Heart right ventricle (tissue), 16 donors: ENCODE data around the gene LMTK3. TPM values are rescaled to one million over a fixed set of nuclear protein-coding genes. Genes with fewer than 3 reads are reported as not detected.
"Not testable (repeated sequence)": the region's sequence is repeated elsewhere in the genome, so short reads cannot be mapped to it uniquely, and the experiment has no call there.

Experiments
- ATAC-seq, 8 donors: fragments of 200-7000 bp; cut with Tn5 transposase; one replicate each; pipeline ENCODE4 v1.9.1; 2020; ENCODE audit warnings: mild to moderate bottlenecking in 8 of 8, moderate library complexity in 8 of 8, moderate number of reproducible peaks in 1 of 8
- DNase-seq, 2 donors: peaks; one replicate each; pipeline ENCODE4 v3.0.0-alpha.2; 2020
- H3K27ac ChIP-seq, 10 donors: fragments of 200-600 bp; sonication (generic) in 2 of 10; one replicate each; pipeline versions ENCODE4 v1.5.0 to v1.8.0; 2020 to 2022; ENCODE audit warnings: mild to moderate bottlenecking in 3 of 10
- H3K27me3 ChIP-seq, 7 donors: fragments of 200-600 bp; one replicate each; pipeline ENCODE4 v1.8.0; 2021 to 2022; ENCODE audit warnings: mild to moderate bottlenecking in 2 of 7
- H3K36me3 ChIP-seq, 9 donors: fragments of 200-600 bp; sonication (generic) in 1 of 9; one replicate each; pipeline versions ENCODE4 v1.5.0 to v1.8.0; 2020 to 2022; ENCODE audit warnings: mild to moderate bottlenecking in 2 of 9
- H3K4me1 ChIP-seq, 9 donors: fragments of 200-600 bp; sonication (generic) in 1 of 9; one replicate each; pipeline versions ENCODE4 v1.5.0 to v1.8.0; 2020 to 2022; ENCODE audit warnings: mild to moderate bottlenecking in 4 of 9
- H3K4me3 ChIP-seq, 10 donors: fragments of 200-600 bp; sonication (generic) in 2 of 10; one replicate each; pipeline versions ENCODE4 v1.5.0 to v1.8.0; 2020 to 2022; ENCODE audit warnings: mild to moderate bottlenecking in 7 of 10, moderate library complexity in 2 of 10
- H3K9me3 ChIP-seq, 11 donors: fragments of 200-600 bp in 10 of 11; sonication (generic) in 2 of 11; one replicate each; pipeline versions ENCODE4 v1.5.0 to v1.8.0; 2013 to 2022; ENCODE audit warnings: mild to moderate bottlenecking in 2 of 11, control low read depth in 1 of 11, moderate library complexity in 1 of 11
- CTCF ChIP-seq, 9 donors: fragments of 200-600 bp; sonication (generic) in 2 of 9; IDR thresholded peaks; one replicate each; pipeline versions ENCODE4 v1.5.0 to v1.8.0; 2021 to 2022; ENCODE audit warnings: antibody characterized with exemption in 9 of 9, mild to moderate bottlenecking in 5 of 9, moderate library complexity in 1 of 9
- WGBS, 2 donors: extraction: QIAGEN DNeasy Blood & Tissue Kit; methylation state at CpG; one replicate each; pipeline ENCODE4 v1.1.7; 2013; ENCODE audit warnings: inconsistent platforms in 1 of 2; 5-methylcytosine and 5-hydroxymethylcytosine counted together
- intact Hi-C, 10 donors: fragments of 100-400 bp; cut with DNase I; formaldehyde crosslinking; loops; one replicate each; pipeline versions ENCODE4 v1.11.1 to v1.14.2; 2022
- polyA plus RNA-seq, 2 donors: library from polyadenylated mRNA; stranded (reverse); fragments of 200-250 nt; gene quantifications; one replicate each; pipeline ENCODE4 v1.2.3, GENCODE V29; 2013
- total RNA-seq, 10 donors: library from RNA; stranded (reverse); fragmentation: NEBNext Ultra II Directional in 3 of 10; extraction: Animal tissue kit (Norgen Biotek cat#: 25700) in 3 of 10; gene quantifications; one replicate each; pipeline versions ENCODE4 v1.2.1 to v1.2.4, GENCODE V29; 2021 to 2023
- donor health status: Arrhythmogenic right ventricular cardiomyopathy.
- donor health status: ischemic (EF 13 %, LVEDD 7.1; RV severe dilation, severe dysfunction).
- donor health status: healthy with polysubstance abuse.
- donor health status: DM: no; HTN: yes; CAD: no.
- donor health status: DM: no; HTN: no; CAD: no.
- donor health status: ischemic (EF 25% LVEDD 6.9; RV normal size, moderate dysfunction).
- donor health status: ischemic (EF 25% LVEDD 5.7; RV mildly dilated, moderate dysfunction).
- donor health status: healthy.
- donor health status: DM: yes; HTN: yes; CAD: no.
- donor health status: Ischemic cardiomyopathy.
- donor health status: ischemic (EF 35%, LVEDD 5.7; RV mildly dilated, moderate dysfunction).
- donor health status: nonischemic (EF 11% LVEDD 7.7; RV severe dilation, severe dysfunction).
- donor health status: DM: yes; HTN: yes; CAD: no.
- donor health status: PGD.
- donor health status: ischemic (EF 29% LVEDD 5.4; RV normal size, mild dysfunction).
- donor health status: nonischemic (EF 23%, LVEDD 6.1; RV moderate dilation, normal function).

LMTK3 gene
- total and polyA plus RNA-seq, 12 donors = 0.12 to 1.5 (median 0.88) TPM

DNA sequence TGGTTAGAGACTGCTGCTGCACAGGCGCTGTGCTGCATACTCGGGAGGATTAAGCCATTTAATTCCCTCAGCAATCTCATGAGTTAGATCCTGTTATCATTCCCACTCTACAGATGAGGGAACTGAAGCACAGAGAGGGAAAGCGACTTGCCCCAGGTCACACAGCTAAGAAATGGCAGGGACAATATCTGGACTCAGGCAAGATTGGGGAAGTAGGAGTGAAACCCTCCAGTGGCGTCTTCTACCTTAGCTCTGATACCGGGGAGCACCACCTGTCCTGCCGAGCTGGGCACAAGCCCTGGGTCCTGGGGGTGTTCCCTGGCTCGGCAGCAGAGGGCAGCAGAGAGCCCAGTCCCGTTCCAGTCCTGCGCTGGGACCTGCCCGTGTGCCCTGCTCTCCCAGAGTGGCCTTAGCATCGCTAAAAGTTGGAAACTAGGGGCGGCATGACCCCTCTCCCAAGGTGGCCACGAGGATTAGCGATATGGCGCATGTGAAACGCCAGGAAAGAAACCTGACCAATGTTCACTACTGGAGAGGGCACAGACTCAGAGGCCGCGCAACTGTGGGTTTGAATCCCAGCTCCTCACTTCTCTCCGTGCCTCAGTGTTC lies 21.9 kb downstream of the LMTK3 start:
- DNase-seq = peak; percentile 71 to 83
- Histone ChIP-seq H3K4me3 (no peak overlapping the region), H3K9me3 (no peaks in the 10 kb centered on the region), H3K36me3 (no peaks in the 10 kb centered on the region), H3K27me3 (peaks cover 0 to 36% (median 7%) of the 10 kb centered on the region in 7 donors), H3K27ac (no peak overlapping the region), H3K4me1 (peaks cover 4 to 47% (median 24%) of the 10 kb centered on the region in 9 donors)
- 21% methylated on average over 19 of the region's 19 CpGs for WGBS, 2 donors
- peak; percentile 83 to 98 (median 95) for TF ChIP-seq CTCF (IDR thresholded peaks at IDR 0.05)
- intact Hi-C loops = loop anchor here in 8 of 10 donors (1.0 to 10.0 kb wide), 8 partner anchors 93 to 225 kb away; no protein-coding TSS in a partner anchor
- ATAC-seq = peak in 4 of 8 donors; percentile 16 to 29 (median 22)

- H3K36me3 ChIP-seq, ATAC-seq, H3K4me3 ChIP-seq, DNase-seq, H3K9me3 ChIP-seq: not testable (repeated sequence)
- H3K4me1 ChIP-seq = peaks cover 2 to 38% (median 17%) of the 10 kb centered on the region in 9 donors
- intact Hi-C loops = loop anchor here in 4 of 10 donors (2.0 to 5.0 kb wide), 4 partner anchors 94 to 100 kb away; no protein-coding TSS in a partner anchor
- 85 to 89% methylated on average over 7 of the region's 7 CpGs for WGBS, 2 donors
- H3K27me3 ChIP-seq = peaks cover 0 to 28% (median 7%) of the 10 kb centered on the region in 7 donors
- H3K27ac ChIP-seq = peak overlapping the region in 7 of 10 donors; percentile 55 to 81 (median 73)
Measured at GRCh38 chr19:48488478-48488877, 23.2 kb downstream of the LMTK3 start.

DNA sequence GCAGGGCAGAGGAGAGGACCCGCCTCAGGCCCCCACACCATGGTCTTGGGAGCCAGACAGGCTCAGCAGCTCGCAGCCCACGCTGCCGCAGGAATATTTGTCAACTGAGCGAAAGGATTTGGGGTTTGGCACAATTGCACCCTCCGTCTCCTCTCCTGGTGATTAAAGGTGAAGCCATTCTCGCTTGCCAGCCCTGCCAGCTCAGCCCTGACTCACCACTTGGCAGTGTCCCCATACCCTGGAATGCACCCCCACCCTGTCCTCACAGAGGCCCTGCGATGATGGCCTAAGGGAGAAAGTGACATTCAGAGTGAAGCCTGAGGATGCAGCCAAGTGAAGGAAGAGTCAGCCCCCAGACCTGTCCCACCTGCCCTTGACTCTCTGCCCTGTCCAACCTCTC lies 23.7 kb downstream of the LMTK3 start:
- Histone ChIP-seq H3K27me3 (peaks cover 0 to 28% (median 7%) of the 10 kb centered on the region in 7 donors), H3K4me1 (peaks cover 2 to 38% (median 17%) of the 10 kb centered on the region in 9 donors), H3K36me3 (no peaks in the 10 kb centered on the region), H3K9me3 (no peaks in the 10 kb centered on the region), H3K27ac (peak overlapping the region in 7 of 10 donors; percentile 55 to 81 (median 73)), H3K4me3 (no peak overlapping the region)
- ATAC-seq (peak; percentile 17 to 66 (median 40)), DNase-seq (peak; percentile 65 to 72)
- intact Hi-C loops = loop anchor here in 4 of 10 donors (2.0 to 5.0 kb wide), 4 partner anchors 94 to 101 kb away; no protein-coding TSS in a partner anchor
- TF ChIP-seq CTCF (IDR thresholded peaks at IDR 0.05) = no peak
- WGBS, 2 donors = 49 to 52% methylated on average over 8 of the region's 8 CpGs

DNA sequence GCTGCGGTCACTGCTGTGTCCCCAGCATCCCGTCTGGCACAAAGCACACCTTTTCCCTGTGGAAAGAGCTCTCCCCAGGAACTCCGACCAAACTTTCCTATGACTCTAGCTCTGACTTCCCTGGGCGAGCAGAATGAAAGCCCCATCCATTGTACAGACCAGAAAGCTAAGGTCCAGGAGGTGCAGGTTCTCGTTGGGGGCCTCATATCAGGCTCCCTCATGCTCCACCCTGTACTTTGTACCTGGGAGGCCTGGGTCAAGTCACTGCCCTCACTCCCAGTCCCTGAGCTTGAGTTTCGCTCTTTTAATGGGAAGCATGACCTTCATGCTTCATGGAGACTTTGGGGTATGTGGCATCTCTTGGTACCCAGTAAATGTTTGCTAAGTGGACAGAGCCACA lies 24.1 kb downstream of the LMTK3 start:
- Histone ChIP-seq H3K4me3 (no peak overlapping the region), H3K4me1 (peaks cover 2 to 38% (median 17%) of the 10 kb centered on the region in 9 donors), H3K36me3 (no peaks in the 10 kb centered on the region), H3K27me3 (peaks cover 0 to 27% (median 7%) of the 10 kb centered on the region in 7 donors), H3K9me3 (no peaks in the 10 kb centered on the region), H3K27ac (peak overlapping the region in 7 of 10 donors; percentile 55 to 81 (median 73))
- TF ChIP-seq CTCF (IDR thresholded peaks at IDR 0.05) = no peak
- no peak for ATAC-seq
- WGBS, 2 donors = 79 to 81% methylated on average over 6 of the region's 6 CpGs
- intact Hi-C loops = loop anchor here in 1 of 10 donors (5.0 kb wide), 1 partner anchor 95 kb away; no protein-coding TSS in a partner anchor
- no peak for DNase-seq

GRCh38 chr19:48486706-48487105 lies 24.9 kb downstream of the LMTK3 start:
- not testable (repeated sequence) for DNase-seq, H3K27ac ChIP-seq, H3K9me3 ChIP-seq, ATAC-seq, H3K36me3 ChIP-seq, H3K4me3 ChIP-seq
- 87 to 88% methylated on average over 10 of the region's 10 CpGs for WGBS, 2 donors
- Histone ChIP-seq H3K27me3 (peaks cover 0 to 19% (median 3%) of the 10 kb centered on the region in 7 donors), H3K4me1 (peaks cover 7 to 40% (median 20%) of the 10 kb centered on the region in 9 donors)
- intact Hi-C loops = loop anchor here in 1 of 10 donors (5.0 kb wide), 1 partner anchor 96 kb away; no protein-coding TSS in a partner anchor
